ENCODE measurements around the gene OSCAR. TPM values are rescaled to one million over a fixed set of nuclear protein-coding genes. Genes with fewer than 3 reads are reported as not detected.
"Not testable (repeated sequence)": the region's sequence is repeated elsewhere in the genome, so short reads cannot be mapped to it uniquely, and the experiment has no call there.

The OSCAR gene
- total RNA-seq, 4 donors from 2014 or later, result 0.49 to 2.7 (median 1.8) TPM

DNA sequence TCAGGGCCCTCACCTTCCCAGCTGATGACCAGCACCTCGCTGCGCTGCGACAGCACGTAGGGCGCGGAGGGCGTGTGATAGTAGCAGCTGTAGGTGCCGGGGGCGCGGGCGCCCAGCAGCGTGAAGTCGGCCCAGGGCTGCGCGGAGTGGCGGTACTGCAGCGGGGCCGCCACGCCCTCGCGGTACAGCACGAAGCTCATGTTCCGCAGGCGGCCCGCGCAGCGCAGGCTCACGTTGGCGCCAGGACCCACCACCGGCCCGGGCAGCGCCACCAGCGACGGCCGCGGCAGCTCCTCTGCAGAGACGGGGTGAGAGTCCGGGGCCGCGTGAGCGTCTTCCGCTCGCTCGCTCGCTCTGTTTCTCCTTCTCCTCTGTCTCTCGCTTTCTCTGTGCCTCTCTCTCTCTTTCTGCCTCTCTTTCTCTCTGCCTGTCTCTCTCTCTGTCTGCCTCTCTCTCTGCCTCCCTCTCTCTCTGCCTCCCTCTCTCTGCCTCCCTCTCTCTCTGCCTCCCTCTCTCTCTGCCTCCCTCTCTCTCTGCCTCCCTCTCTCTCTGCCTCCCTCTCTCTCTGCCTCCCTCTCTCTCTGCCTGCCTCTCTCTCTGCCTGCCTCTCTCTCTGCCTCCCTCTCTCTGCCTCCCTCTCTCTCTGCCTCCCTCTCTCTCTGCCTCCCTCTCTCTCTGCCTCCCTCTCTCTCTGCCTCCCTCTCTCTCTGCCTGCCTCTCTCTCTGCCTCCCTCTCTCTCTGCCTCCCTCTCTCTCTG lies 4.6 kb downstream of the OSCAR start:
- Histone ChIP-seq H3K27ac (peak overlapping the region; percentile 45), H3K4me3 (peak overlapping the region; percentile 53), H3K4me1 (peaks cover 19% of the 10 kb centered on the region)
- H3K27me3 ChIP-seq; H3K36me3 ChIP-seq; H3K9me3 ChIP-seq; DNase-seq (ENCODE audit: low spot score in 2 of 2): not testable (repeated sequence)
- WGBS, result 0% methylated on average over 24 of the region's 46 CpGs
- TF ChIP-seq POLR2A (IDR thresholded peaks at IDR 0.05), result peak in 1 of 2 donors; percentile 14

DNA sequence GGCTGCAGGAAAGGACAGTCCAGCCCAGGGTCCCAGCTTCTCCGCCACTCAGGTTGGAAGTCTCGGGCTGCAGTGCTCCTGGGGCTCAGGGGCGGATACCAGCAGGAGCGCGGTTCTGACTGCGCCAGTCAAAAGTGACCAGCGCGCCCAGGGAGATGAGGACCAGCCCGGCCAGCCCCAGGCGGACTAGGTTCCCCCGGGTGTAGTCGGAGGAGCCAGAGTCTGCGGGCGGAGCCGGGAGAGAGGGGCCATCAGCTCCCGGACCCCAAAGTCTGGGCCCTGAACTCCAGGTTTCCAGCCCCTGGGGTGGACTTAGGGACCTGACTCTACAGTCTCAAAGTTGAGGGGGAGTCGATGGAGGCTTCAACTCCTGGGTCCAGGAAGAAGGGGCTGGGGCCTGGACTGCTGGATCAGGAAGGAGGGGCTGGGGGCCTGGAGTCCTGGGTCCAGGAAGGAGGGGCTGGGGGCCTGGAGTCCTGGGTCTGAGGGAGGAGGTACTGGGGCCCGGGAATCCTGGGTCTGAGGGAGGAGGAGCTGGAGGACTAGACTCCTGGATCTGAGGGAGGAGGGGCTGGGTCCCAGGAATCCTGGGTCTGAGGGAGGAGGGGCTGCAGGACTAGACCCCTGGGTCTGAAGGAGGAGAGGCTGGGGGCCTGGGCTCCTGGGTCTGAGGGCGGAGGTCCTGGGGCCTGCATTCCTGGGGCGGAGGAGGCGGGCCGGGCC lies 5.3 kb downstream of the OSCAR start:
- Histone ChIP-seq H3K27ac (no peak overlapping the region), H3K27me3 (peaks cover under 1% of the 10 kb centered on the region), H3K36me3 (no peaks in the 10 kb centered on the region), H3K9me3 (no peaks in the 10 kb centered on the region), H3K4me1 (peaks cover 19% of the 10 kb centered on the region), H3K4me3 (peak overlapping the region; percentile 53)
- DNase-seq (ENCODE audit: low spot score in 2 of 2), result no peak
- WGBS, result 86% methylated on average over 14 of the region's 22 CpGs
- TF ChIP-seq POLR2A (IDR thresholded peaks at IDR 0.05) (no peak), EP300 (IDR thresholded peaks at IDR 0.05) (no peak), POLR2AphosphoS5 (IDR thresholded peaks at IDR 0.05) (no peak)
- TF ChIP-seq, protein P1, sequence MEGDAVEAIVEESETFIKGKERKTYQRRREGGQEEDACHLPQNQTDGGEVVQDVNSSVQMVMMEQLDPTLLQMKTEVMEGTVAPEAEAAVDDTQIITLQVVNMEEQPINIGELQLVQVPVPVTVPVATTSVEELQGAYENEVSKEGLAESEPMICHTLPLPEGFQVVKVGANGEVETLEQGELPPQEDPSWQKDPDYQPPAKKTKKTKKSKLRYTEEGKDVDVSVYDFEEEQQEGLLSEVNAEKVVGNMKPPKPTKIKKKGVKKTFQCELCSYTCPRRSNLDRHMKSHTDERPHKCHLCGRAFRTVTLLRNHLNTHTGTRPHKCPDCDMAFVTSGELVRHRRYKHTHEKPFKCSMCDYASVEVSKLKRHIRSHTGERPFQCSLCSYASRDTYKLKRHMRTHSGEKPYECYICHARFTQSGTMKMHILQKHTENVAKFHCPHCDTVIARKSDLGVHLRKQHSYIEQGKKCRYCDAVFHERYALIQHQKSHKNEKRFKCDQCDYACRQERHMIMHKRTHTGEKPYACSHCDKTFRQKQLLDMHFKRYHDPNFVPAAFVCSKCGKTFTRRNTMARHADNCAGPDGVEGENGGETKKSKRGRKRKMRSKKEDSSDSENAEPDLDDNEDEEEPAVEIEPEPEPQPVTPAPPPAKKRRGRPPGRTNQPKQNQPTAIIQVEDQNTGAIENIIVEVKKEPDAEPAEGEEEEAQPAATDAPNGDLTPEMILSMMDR (IDR thresholded peaks at IDR 0.05), result no peak

DNA sequence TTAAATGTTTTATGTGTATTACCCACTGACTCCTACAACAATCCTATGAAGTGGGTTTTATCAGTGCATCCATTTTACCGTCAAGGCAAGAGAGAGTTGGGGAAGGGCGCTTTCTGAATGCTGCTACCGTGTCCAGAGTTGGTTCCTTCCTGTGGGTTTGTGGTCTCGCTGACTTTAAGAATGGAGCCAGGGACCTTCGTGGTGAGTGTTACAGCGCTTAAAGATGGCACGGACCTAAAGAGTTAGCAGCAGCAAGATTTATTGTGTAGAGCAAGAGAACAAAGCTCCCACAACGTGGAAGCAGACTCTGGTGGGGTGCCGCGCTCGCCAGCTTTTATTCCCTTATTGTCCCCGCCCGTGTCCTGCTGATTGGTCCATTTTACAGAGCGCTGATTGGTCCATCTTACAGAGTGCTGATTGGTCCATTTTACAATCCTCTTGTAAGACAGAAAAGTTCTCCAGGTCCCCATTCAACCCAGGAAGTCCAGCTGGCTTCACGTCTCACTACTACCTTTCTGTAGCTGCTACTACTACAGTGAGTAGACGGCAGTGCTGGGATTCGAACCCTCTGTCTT lies 6.1 kb downstream of the OSCAR start:
- no peaks in the 10 kb centered on the region for H3K36me3 ChIP-seq
- WGBS, result 86% methylated on average over 17 of the region's 17 CpGs
- H3K9me3 ChIP-seq, result no peaks in the 10 kb centered on the region
- H3K4me1 ChIP-seq, result peaks cover 19% of the 10 kb centered on the region
- TF ChIP-seq POLR2A (IDR thresholded peaks at IDR 0.05) (no peak), POLR2AphosphoS5 (IDR thresholded peaks at IDR 0.05) (no peak), EP300 (IDR thresholded peaks at IDR 0.05) (no peak)
- TF ChIP-seq, protein P1 (IDR thresholded peaks at IDR 0.05), result no peak
- H3K27me3 ChIP-seq, result peaks cover 4% of the 10 kb centered on the region
- DNase-seq (ENCODE audit: low spot score in 2 of 2), result no peak
- no peak overlapping the region for H3K27ac ChIP-seq
- no peak overlapping the region for H3K4me3 ChIP-seq

DNA sequence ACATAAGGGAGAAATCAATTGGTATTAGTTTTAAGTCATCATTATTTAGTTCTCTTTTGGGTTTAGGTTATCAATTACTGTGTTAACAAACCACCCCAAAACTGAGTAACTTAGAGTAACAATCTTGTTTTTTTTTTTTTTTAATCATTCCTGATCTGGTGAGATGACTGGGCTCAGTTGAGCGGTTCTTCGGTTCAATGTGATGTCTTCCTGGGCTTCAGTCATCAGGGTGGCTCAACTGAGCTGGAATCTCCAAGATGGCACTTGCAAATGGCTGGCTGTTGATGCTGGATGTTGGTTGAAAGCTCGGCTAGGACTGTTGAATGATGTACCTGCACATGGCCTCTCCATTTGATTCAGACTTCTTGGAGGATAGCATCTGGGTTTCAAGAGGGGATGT lies 16.2 kb downstream of the OSCAR start:
- Histone ChIP-seq H3K36me3 (no peaks in the 10 kb centered on the region), H3K4me1 (no peaks in the 10 kb centered on the region), H3K9me3 (peaks cover 9% of the 10 kb centered on the region), H3K27ac (no peak overlapping the region), H3K27me3 (peaks cover 5% of the 10 kb centered on the region), H3K4me3 (no peak overlapping the region)
- 98% methylated on average over 3 of the region's 3 CpGs for WGBS
- DNase-seq (ENCODE audit: low spot score in 2 of 2), result no peak
- no peak for TF ChIP-seq POLR2AphosphoS5 (IDR thresholded peaks at IDR 0.05)
- TF ChIP-seq, protein P1 (IDR thresholded peaks at IDR 0.05), result no peak

DNA sequence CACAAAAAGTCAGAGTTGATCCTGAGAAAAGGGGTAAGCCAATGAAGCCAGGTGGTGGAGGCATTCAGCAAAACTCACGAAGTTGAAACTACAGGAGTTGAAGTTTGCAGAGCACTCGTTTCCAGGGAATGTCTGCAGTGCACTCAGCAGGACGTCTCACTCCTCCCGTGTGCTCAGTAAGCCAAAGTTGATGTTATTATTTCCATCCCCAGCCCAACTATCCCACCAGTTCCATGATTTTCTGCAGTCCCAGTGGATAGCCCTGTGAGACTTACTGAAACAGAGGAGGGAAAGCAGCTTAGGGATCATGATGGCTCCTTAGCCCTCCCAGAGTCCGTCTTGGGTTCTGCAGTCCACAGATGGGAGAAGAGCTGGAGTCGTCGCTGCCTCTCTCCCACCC lies 19.6 kb downstream of the OSCAR start, which contains the start of gene TARM1:
Gene TARM1, minus strand, starts transcription at position 334 of the 400 bp plus-strand sequence. Its CDS starts 25 bp downstream, at position 309.
- Histone ChIP-seq H3K27me3 (peaks cover 5% of the 10 kb centered on the region), H3K9me3 (peaks cover 9% of the 10 kb centered on the region), H3K27ac (no peak within 1 kb of the TSS), H3K4me1 (no peaks in the 10 kb centered on the region), H3K36me3 (no peaks in the 10 kb centered on the region), H3K4me3 (no peak within 1 kb of the TSS)
- DNase-seq (ENCODE audit: low spot score in 2 of 2), result no peak
- TF ChIP-seq POLR2A (IDR thresholded peaks at IDR 0.05) (no peak), POLR2AphosphoS5 (IDR thresholded peaks at IDR 0.05) (no peak)
- 87% methylated on average over 7 of the region's 7 CpGs for WGBS

DNA sequence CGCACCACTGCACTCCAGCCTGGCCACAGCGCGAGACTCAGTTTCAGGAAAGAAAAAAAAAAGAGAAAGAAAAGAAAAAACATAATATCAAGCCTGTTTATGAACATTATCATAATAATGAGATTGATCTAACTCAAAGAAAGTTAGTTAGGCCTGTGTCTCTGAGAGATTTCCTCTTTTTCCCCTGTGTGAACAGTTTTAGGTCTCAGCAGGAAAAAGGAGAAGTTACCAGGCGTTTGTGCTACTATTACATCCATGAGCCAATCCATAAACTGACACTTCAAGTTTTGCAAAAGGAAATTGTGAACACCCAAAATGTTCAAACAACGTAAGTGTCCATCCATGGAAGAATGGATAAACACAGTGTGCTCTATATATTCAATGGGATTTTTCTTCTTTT lies 23.3 kb downstream of the OSCAR start:
- 75% methylated on average over 5 of the region's 5 CpGs for WGBS
- Histone ChIP-seq H3K27me3 (no peaks in the 10 kb centered on the region), H3K27ac (no peak overlapping the region), H3K9me3 (peaks cover 9% of the 10 kb centered on the region), H3K4me1 (no peaks in the 10 kb centered on the region), H3K36me3 (no peaks in the 10 kb centered on the region), H3K4me3 (no peak overlapping the region)
- no peak for TF ChIP-seq POLR2AphosphoS5 (IDR thresholded peaks at IDR 0.05)
- TF ChIP-seq POLR2A (IDR thresholded peaks at IDR 0.05), result no peak
- TF ChIP-seq, protein P1 (IDR thresholded peaks at IDR 0.05), result no peak
- no peak for TF ChIP-seq EP300 (IDR thresholded peaks at IDR 0.05)
- DNase-seq (ENCODE audit: low spot score in 2 of 2), result no peak

Data from suprapubic skin (tissue), 4 donors.